Measurements from ENCODE around the gene ANXA2R.
A peak's percentile ranks its signal among the peaks of the same experiment; 100 is the strongest.
"Not testable (repeated sequence)": the region's sequence is repeated elsewhere in the genome, so short reads cannot be mapped to it uniquely, and the experiment has no call there.

Gene ANXA2R

DNA sequence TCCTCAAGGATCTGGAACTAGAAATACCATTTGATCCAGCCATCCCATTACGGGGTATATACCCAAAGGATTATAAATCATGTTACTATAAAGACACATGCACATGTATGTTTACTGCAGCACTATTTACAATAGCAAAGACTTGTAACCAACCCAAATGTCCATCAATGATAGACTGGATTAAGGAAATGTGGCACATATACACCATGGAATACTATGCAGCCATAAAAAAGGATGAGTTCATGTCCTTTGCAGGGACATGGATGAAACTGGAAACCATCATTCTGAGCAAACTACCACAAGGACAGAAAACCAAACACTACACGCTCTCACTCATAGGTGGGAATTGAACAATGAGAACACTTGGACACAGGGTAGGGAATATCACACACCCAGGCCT, 19.9 kb upstream of the ANXA2R start:
- DNase-seq (ENCODE audit: low spot score): not testable (repeated sequence)

DNA sequence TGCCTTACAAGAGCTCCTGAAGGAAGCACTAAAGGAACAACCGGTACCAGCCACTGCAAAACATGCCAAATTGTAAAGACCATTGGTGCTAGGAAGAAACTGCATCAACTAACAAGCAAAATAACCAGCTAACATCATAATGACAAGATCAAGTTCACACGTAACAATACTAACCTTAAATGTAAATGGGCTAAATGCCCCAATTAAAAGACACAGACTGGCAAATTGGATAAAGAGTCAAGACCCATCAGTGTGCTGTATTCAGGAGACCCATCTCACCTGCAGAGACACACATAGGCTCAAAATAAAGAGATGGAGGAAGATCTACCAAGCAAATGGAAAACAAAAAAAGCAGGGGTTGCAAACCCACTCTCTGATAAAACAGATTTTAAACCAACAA, 15.0 kb upstream of the ANXA2R start:
- not testable (repeated sequence) for DNase-seq (ENCODE audit: low spot score)

DNA sequence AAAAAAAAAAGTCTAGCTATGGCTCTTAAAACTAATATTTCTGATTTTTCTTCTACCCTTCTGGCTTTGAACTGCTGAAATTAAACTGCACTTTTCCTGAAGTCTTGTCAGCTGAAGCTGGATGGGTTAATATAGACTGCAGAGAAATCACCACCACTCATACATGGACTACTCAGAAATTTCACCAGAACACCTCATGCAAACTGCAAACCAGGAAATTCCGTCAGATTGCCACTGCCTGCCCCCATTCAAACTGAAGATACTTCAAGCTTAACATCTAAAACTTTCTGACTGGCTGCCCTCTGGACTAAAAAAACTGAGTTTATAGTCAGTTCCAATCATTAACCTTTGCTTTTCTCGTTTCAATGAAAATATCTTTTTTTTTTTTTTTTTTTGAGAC, 11.6 kb upstream of the ANXA2R start:
- no peak for DNase-seq (ENCODE audit: low spot score)

DNA sequence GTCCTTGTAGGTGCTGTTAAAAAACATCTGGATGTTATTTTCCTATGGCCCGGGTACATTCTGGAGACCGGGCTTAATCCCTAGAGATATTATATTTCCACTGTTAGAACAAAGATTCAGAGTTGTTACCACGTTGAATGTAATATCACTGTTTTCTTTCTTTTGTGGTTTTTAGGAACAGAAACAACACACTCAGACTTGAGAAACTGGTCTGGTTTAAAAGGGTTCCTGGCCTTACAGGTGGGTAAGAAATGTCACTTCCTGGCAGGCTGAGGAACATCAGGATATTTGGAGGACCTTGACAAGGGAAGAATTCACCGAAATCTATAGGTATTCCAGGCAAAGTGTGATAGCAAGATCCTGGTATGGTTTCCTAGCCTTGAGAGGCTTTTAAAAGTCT, 10.3 kb upstream of the ANXA2R start:
- no peak for DNase-seq (ENCODE audit: low spot score)

DNA sequence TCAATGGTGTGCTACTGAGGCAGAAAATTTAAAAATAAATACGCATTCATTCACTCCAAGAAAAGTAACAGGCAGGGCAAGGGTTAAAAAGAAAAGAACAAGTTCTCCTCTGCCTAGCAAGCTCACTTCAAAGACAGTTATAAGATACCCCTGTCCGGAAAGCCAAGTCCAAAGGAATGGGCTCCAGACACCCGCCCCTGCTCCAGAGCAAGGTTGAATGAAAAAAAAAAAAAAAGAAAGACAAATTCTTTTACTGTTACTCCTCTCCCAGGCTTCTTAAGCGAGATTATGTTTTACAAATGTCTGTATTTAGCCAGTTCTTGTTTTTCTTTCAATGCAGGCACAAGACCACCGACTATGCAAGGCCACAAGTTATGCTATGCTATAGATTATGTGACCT, 9.1 kb upstream of the ANXA2R start:
- DNase-seq (ENCODE audit: low spot score): no peak

DNA sequence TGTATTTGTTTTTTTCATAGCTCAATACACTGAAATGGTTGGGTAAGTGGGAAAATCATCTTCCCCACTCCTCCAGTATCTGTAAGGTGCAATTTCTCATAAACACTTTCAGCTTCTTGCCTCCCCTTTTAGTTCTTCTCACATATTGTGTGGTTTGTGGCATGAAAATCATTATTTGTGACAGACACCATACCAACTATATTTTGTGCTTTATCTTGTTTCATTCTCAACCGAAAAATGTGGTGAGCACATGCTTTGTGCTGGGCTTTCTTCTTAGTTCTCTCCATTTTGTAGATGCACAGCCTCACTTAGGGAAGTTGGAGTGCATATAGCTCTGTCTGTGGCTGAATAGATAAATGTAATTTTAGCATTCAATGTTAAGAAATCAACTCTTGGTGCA, 6.4 kb upstream of the ANXA2R start:
- DNase-seq (ENCODE audit: low spot score): no peak

DNA sequence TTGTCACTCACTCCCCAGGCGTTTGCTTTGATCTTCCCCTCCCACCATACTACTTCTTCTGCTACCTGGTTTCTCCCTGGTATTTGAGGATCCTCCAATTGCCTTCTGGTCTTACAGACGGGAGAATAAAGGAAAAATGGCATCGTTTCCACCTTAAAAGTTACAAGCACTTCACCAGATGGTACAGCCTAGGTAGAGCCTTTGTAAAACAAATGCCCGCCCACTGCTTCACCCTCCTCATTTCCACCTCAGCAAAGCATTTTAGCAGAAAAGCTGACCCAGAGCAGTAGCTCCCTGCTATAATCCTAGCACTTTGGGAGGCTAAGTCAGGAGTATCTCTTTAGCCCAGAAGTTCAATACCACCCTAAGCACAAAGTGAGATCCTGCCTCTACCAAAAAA, 5.1 kb upstream of the ANXA2R start:
- DNase-seq (ENCODE audit: low spot score): no peak

DNA sequence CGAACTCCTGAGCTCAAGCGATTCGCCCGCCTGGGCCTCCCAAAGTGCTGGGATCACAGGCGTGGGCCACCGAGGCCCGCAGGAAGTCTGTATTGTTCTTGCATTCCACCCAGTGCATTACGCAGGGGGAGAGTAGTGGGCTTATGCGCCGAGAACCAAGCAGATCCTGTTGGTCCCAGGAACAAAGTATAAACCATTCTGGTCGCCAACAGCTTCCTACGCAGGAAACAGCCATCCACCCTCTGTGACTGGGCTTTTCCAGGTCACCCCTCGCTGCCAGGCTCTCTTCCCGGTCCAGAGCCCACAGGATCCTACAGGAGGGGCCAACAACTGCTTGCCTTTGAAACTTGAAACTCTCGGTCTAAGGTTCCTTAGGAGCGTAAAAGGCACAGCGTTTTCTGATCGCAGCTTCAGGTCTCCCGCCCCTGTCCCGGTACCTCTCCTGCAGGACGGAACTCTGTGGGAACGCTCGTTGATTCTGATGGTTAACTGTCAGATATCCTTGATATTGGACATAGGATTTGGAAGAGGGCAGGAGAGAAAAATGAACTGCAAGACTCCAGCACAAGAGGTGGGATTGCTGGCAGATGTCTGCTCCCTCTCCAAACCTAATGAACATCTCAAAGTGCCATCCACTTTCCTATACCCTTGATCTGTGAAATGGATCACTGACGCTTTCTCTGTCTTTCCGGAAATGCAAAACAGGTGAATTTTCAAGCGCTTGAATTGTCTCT, 4.2 kb upstream of the ANXA2R start:
- DNase-seq (ENCODE audit: low spot score): no peak

DNA sequence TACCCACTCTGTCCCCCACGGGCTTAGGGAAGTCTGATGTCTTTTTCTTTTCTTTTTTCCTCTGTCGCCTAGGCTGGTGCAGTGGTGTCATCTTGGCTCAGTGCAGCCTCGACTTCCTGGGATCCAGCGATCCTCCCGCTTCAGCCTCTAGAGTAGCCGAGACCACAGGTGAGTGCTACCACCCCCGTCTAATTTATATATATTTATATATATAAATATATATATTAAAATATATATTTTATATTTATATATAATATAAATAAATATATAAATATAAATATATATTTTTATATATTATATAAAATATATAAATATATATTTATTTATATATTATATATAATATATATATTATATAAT, 3.3 kb upstream of the ANXA2R start:
- no peak for DNase-seq (ENCODE audit: low spot score)

DNA sequence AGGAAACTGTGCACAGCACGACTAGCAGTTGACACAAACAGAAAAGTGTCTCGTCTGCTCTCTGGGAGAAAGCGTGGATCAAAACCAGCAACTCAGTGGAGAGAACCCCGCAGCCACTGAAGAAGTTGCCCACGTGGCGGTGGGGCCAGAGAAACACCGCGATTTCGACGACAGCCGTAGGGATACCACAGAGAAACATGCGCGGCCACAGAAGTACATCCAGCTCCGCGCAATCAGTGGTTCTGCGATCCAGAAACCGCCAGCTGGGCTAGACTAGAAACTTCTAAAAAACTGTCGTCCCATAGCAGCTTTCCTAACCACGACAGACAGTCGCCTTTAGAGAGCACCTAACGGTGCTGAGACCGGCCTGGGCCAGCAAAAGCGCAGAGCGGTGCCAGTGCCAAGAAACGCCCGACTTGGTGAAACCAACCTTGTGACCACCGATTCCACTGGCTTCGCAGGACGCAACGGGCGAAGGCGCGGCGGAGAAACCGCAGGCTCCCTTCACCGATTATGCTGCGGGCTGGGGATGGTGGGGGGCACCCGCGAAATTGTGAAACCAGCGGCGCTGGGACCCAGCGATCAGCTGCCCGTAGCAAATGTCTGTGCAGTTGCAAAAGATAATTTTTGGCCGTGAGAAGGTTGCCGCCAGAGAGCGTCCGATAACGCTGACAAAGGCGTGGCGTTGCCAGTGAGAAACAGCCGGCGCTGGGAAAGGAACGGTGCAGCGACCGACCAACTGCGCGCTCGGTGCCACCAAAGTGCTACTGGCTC, 2.7 kb upstream of the ANXA2R start:
- peak; percentile 58 for DNase-seq (ENCODE audit: low spot score)

DNA sequence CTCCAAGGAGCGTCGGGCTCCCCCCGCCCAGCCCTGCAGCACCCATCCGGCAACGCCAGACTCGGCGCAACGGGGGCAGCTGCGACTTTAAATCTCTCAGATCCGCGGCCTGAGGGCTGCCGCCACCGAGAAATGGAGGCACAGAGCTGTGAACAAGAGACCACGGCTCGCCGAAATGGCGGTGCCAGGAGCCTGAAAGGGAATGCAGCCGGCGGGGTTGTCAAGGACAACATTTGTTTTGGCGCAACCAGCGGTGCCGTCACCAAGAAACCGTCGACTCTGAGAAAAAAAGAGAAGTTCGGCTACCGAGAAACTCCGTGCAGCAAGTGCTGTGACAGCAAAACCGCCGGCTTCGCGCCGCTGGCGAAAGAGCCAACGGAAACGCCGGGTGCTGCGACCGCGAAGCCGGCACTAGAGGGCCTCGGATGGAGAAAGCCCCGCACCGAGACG, 2.1 kb upstream of the ANXA2R start:
- DNase-seq (ENCODE audit: low spot score): peak; percentile 73

DNA sequence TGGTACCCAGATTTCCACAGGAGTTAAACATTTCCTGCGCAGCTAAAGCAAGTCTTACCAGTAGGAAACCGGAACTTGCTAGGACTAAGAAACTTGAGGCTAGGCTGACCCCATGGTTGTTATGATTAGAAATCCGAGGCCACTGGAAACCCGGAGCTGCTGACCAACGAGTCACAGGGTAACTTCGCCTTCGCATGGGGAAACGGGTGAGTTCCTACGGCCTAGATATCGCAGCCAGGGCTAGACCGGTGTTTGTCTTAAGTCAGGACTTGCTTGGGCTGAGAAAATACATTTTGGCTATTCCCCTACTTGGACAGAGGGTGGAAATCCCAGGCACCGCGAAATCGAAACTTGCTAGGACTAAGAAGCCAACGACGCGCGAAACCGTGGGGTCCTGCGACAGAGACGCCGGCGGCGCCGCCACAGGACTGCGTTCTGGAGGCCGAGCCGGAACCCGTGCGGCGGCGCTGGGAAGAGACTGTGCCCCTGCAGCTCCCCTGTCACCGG, 1.6 kb upstream of the ANXA2R start:
- DNase-seq (ENCODE audit: low spot score): peak; percentile 63

DNA sequence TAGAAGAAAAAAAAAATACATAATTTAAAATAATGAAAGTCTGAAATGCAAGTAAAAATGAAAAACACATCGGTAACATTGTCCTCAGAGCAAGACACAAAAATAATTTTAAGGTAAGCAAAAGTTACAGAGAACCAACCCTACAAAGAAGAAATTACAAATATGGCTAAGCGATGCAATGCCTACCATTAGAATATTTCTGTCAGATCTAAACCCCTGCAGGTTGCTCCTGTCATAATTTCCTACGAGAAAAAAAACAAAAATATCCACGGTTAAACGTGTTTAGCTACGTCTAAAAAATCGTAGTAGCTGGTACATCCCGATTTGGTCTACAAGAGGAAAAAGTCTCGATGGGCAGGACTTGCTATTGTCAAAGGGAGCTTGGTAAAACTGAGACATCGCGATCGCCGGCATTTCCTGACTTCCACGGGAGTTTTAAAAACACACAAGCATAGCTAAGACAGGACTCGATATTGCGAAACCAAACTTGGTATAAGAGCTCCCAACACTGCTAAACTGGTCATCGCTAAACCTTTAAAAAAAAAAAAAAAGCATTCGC, 1.1 kb upstream of the ANXA2R start:
- DNase-seq (ENCODE audit: low spot score): no peak

DNA sequence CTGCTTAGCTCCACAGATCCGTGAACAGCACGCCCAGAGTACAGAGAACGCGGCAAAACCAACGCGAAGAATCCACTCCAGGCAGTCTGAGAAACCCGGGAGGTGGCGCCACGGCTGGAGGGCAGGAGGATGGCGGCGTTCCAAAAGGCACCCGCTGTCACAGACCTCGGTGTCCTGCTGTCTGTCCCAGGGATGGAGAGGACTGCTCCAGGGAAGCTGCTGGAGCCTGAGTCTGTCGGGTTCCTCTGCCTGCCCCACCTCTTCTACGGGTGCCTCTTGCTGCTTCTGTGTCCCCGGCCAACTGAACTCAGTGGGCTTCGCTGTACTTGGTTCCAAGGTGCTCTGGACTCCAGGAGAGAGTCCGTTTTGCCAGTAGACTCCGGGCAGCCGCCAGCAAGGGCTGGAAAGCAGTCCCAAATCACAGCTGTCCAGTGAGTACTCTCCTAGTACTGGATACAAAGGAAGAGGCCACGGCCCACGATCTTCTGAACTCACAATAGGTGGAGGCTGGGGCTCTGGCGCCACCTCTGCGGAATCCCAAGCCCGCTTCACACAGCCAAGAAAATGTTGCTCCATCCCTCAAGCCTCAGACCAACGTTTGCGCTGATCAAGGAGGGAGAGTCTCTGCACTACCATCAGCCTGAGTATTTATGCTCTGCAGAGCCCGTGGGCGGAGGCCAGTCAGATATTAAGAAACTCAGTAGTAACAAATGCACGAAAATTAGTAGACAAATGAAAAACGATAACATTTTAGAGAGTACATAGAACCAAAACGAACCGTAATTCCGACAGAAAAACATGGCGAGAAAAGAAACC, 440 bp downstream of the ANXA2R start:
- no peak for DNase-seq (ENCODE audit: low spot score)

DNA sequence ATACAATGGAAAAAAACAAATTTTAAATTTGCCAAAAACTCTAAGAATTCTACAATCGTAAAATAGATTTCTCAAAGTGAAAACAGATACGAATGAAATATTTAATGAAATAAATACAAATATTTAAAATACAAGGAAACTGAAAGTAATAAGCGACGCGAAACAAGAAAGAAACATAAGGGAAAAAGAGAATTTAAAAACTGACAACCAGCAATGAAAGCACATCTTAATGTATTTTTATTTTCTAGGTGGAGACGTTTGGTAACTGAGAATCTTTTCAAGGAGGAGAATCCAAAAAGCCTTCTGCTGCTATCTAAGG, 1.0 kb downstream of the ANXA2R start:
- no peak for DNase-seq (ENCODE audit: low spot score)

DNA sequence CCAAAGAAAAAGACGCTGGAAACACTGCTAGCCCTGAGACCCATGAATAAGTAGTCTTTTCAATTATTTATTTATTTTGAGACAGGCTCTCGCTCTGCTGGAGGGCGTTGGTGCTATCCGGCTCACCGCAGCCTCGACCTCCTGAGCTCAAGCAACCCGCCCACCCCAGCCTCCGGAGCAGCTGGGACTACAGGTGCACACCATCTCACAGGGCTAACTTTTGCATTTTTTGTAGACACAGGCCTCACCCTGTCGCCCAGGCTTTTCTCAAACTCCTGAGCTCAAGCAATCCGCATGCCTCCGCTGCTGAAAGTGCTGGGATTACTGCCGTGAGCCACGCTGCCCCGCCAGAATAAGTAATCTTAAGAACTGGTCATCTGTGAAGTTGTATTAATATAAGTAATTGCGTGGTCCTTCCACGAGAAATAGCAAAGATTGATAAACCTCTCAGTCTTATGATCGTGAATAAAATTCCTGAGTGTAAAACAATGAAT, 1.6 kb downstream of the ANXA2R start:
- DNase-seq (ENCODE audit: low spot score): no peak

DNA sequence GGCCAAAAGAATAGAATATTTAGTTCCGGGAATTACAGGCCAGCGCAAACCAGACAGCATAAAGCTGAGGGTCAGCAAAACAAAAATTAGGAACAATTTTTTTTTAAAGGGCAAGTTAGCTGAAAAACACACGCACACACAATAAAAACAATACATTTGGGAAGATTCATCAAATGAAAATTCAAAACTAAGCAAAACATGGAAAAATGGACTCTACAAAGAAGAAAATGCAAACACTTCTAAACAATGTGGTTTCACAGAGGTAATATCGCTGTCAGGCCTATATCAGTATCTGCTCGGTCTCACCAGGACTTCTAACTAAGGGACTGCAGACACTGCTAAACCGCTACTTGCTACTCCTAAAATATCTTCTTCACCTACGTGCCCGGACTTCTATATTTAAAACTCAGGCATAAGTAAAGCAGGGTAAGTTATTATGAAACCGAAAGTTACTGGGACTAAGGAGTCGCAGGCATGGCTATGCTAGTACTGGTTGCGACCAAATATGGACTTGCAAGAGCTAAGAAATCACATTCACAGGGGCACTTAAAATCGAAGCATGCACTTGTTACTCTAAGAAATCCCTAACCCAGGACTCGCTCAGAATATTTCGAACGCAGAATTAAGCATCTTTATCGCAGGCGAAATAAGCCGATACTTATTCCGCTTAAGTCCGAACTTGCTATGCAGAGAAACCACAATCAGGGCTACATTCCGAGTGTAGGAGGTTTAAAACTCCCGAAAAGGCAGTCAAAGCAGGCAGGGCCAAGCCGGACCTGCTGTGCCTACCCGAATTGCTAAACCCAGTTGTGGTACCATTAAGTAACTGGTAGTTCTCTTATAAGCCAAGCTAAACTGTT, 2.3 kb downstream of the ANXA2R start:
- DNase-seq (ENCODE audit: low spot score): no peak

DNA sequence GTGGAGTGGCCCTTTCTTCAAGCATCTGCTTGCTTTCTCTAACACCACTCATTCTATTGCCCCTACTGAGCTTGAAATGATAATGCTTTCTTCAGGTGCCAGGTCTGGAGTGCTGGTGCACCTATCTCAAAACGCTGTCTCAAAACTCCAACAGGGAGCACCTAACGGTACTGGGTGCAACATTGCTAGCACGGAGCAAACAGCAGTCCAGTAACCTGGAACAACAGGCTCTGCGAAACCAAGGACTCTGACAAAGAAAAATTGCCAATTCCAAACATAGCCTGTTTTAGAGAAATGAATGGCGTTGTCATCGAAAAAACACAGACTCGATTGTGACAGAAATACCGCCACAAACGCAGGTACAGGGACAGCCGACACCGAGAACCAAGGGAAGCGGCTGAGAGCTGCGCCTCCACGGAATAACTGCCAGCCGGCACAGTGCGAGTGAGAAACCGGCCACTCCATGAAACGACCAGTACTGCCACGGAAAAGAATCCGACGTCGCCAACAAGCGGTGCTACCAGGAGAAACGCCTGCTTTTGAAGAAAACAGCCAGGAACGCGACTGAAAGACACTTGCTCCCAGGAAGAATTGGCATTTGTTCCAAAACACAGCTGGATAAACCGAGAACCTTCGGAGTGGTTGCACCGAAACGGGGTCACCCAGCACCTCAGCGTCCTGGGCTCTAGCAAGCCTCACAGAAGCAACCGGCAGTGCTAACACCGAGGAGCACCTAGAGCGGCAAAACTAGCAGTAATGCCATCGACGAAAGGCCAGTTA, 3.1 kb downstream of the ANXA2R start:
- DNase-seq (ENCODE audit: low spot score): no peak

DNA sequence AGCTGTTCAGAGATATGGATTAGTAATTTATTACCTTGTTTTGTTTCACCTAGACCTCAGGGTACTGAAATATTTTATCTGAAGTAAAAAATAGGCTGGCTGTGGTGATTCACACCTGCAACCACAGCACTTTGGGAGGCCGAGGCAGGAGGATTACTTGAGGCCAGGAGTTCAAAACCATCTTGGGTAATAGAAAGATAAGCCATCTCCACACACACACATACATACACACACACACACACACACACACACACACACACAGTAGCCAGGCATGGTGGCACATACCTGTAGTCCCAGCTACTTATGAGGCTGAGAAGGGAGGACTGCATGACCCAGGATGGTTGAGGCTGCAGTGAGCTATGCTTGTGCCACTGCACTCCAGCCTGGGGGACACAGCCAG, 3.7 kb downstream of the ANXA2R start:
- DNase-seq (ENCODE audit: low spot score): no peak

DNA sequence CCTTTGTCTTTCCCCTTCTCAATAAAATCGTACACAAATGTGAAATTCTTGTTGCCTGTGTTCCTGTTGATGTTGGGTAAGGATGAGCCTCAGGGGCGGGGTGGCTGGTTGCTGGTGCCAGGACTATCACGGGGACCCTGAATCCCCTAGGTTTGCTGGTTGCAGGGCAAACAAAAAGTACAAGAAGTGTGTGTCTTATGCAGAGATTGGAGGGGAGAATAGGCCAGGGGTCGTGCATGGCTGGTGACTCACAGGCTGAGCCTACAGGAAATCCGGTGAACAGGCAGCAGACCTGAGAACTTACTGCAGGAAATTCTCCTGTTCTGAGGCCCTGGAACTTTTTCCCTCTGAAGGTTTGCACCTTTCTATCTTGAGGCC, 5.5 kb downstream of the ANXA2R start:
- no peak for DNase-seq (ENCODE audit: low spot score)

Measured in putamen (tissue), 1 donor.